HFFc6 (cell line): ENCODE results near the gene DNAJC10. TPM values are rescaled to one million over a fixed set of nuclear protein-coding genes. Genes with fewer than 3 reads are reported as not detected.

Experiments
- DNase-seq: peaks from one replicate; pipeline ENCODE4 v3.0.0-alpha.2; 2018
- H3K27ac Mint-ChIP-seq: 2 replicates; pipeline ENCODE4 v1.8.0; 2020; ENCODE audit warnings: mild to moderate bottlenecking, mixed read lengths
- H3K27me3 Mint-ChIP-seq: 2 replicates; pipeline ENCODE4 v1.8.0; 2021; ENCODE audit warnings: mild to moderate bottlenecking, moderate library complexity, mixed read lengths; ENCODE audit not compliant: insufficient read depth
- H3K36me3 Mint-ChIP-seq: 2 replicates; pipeline ENCODE4 v1.8.0; 2021; ENCODE audit warnings: low read depth, mixed read lengths
- H3K4me1 Mint-ChIP-seq: 2 replicates; pipeline ENCODE4 v1.8.0; 2020; ENCODE audit warnings: low read depth, mixed read lengths
- H3K4me3 Mint-ChIP-seq: 2 replicates; pipeline ENCODE4 v1.8.0; 2020; ENCODE audit warnings: mild to moderate bottlenecking, moderate library complexity, mixed read lengths
- H3K9me3 Mint-ChIP-seq: 2 replicates; pipeline ENCODE4 v1.8.0; 2020; ENCODE audit warnings: mild to moderate bottlenecking, mixed read lengths
- total RNA-seq, 6 experiments: library from RNA; stranded (reverse); fragmentation: NEBNext Ultra II Directional; extraction: Animal tissue kit (Norgen Biotek cat#: 25700); gene quantifications; 2 replicates in 1 of 6; 3 replicates in 5 of 6; pipeline ENCODE4 v1.2.3, GENCODE V29; 2021
- TF ChIP-seq, protein P1 (sequence below): fragments of 200-600 bp; sonication (generic); IDR thresholded peaks from 2 replicates; pipeline ENCODE4 v1.5.0; 2021; ENCODE audit warnings: antibody characterized with exemption, mild to moderate bottlenecking

DNAJC10 gene
- total RNA-seq, 6 experiments from 2014 or later: 128 to 137 (median 131) TPM

DNA sequence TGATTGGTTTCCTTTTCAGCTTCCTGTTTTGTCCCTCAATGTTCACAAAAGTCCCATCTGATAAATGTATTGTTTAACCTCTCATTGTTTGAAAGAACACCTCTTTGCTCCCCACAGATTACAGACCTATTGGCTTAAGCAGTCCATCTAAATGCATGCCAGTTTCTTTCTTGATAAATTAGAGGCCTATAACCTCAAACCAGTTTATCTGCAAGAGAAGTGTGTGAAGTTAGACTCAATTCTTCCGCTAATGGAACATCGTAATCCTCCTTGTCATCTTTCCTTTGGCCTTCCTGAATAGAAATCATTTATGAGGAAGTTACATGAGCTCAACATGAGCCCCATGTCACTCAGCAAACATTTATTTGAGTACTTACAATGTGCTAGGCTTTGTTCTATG, 76.4 kb downstream of the DNAJC10 start:
- DNase-seq: no peak
- no peaks in the 10 kb centered on the region for H3K9me3 Mint-ChIP-seq
- H3K4me3 Mint-ChIP-seq: no peak overlapping the region
- H3K27ac Mint-ChIP-seq: no peak overlapping the region
- H3K27me3 Mint-ChIP-seq: peaks cover 2% of the 10 kb centered on the region; the same call in 1 of the 2 replicates
- TF ChIP-seq, protein P1, sequence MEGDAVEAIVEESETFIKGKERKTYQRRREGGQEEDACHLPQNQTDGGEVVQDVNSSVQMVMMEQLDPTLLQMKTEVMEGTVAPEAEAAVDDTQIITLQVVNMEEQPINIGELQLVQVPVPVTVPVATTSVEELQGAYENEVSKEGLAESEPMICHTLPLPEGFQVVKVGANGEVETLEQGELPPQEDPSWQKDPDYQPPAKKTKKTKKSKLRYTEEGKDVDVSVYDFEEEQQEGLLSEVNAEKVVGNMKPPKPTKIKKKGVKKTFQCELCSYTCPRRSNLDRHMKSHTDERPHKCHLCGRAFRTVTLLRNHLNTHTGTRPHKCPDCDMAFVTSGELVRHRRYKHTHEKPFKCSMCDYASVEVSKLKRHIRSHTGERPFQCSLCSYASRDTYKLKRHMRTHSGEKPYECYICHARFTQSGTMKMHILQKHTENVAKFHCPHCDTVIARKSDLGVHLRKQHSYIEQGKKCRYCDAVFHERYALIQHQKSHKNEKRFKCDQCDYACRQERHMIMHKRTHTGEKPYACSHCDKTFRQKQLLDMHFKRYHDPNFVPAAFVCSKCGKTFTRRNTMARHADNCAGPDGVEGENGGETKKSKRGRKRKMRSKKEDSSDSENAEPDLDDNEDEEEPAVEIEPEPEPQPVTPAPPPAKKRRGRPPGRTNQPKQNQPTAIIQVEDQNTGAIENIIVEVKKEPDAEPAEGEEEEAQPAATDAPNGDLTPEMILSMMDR: no peak
- H3K36me3 Mint-ChIP-seq: no peaks in the 10 kb centered on the region
- no peaks in the 10 kb centered on the region for H3K4me1 Mint-ChIP-seq

DNA sequence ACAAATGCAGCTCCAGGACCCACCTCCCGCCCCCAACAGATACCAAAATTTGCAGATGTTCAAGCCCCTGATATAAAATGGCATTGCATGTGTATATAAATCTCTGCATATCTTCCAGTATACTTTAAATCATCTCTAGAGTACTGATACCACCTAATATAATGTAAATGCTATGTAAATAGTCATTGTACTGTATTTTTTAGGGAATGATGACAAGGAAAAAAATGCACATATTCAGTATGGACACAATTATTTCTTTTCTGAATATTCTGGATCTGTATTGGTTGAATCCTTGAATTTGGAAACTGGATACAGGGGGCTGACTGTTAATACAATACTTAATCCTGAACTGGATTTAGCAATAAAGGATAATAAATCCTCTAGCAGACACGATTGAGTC, 82.7 kb downstream of the DNAJC10 start:
- H3K27me3 Mint-ChIP-seq: peaks cover 2% of the 10 kb centered on the region; the same call in 1 of the 2 replicates
- H3K27ac Mint-ChIP-seq: no peak overlapping the region
- H3K4me1 Mint-ChIP-seq: no peaks in the 10 kb centered on the region
- TF ChIP-seq, protein P1: no peak
- no peaks in the 10 kb centered on the region for H3K36me3 Mint-ChIP-seq
- H3K4me3 Mint-ChIP-seq: no peak overlapping the region
- no peaks in the 10 kb centered on the region for H3K9me3 Mint-ChIP-seq
- DNase-seq: no peak

DNA sequence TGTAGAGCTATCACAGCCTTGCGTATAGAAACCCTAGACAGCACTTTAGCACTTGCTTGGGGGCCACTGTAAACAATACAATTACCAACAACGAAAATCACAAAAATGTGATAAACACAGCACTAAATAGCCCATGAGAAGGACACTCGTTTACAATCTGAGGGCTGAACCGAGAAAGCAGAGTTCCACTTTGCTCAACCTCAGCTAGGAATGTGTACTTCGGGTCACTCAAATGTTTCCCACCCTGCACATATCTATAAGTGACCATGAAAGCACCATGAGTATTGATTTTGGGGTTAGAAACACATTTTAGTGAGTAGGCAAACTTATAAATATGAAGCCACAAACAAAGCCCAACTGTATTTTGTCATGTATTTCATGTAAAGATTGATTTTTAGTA, 88.1 kb downstream of the DNAJC10 start:
- no peak for DNase-seq
- H3K27me3 Mint-ChIP-seq: no peaks in the 10 kb centered on the region; the same call in 1 of the 2 replicates
- no peak overlapping the region for H3K27ac Mint-ChIP-seq
- H3K4me3 Mint-ChIP-seq: no peak overlapping the region
- no peaks in the 10 kb centered on the region for H3K4me1 Mint-ChIP-seq
- TF ChIP-seq, protein P1: no peak
- H3K36me3 Mint-ChIP-seq: no peaks in the 10 kb centered on the region
- H3K9me3 Mint-ChIP-seq: no peaks in the 10 kb centered on the region

DNA sequence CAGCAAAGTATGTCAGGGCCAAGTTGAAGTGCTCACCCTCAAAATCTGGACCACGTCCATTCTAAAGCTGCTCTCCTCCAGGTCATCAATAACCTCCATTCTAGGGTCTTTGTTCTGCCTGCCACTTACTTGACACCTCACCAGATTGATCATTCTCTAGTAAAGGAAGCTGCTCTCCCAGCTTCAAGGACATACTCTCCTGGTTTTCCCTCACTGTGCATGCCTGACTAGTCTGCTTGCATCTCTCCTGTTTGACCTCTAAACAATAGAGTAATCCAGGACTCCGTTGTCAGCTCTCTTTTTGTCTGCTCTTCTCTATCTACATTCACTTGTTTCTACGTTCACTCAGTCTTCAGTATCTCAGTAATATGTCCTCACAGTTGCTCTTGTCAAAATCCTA, 91.3 kb downstream of the DNAJC10 start:
- TF ChIP-seq, protein P1: no peak
- no peak for DNase-seq
- H3K4me1 Mint-ChIP-seq: no peaks in the 10 kb centered on the region
- H3K27ac Mint-ChIP-seq: no peak overlapping the region
- no peak overlapping the region for H3K4me3 Mint-ChIP-seq
- H3K27me3 Mint-ChIP-seq: peaks cover 12% of the 10 kb centered on the region
- H3K9me3 Mint-ChIP-seq: no peaks in the 10 kb centered on the region
- H3K36me3 Mint-ChIP-seq: no peaks in the 10 kb centered on the region

DNA sequence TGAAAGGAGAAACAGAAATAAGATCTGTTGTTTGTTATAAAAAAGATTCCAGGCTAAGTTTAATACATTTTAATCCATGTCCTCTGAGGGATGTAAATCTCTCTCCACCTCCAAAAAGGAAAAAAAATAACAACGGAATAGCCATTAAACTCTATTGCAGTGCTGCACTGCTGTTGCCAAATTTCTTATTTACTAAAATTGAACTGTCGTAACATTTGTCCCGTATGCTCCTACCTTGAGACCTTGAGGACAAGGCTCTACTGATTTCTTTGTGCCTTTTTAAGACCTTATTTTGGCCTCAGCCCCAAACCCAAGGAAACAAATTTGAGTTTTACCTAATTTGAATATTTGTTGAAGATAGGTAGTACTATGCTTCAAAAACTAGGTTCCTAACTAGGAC, 94.0 kb downstream of the DNAJC10 start:
- H3K4me3 Mint-ChIP-seq: no peak overlapping the region
- no peak for DNase-seq
- no peaks in the 10 kb centered on the region for H3K36me3 Mint-ChIP-seq
- no peak overlapping the region for H3K27ac Mint-ChIP-seq
- TF ChIP-seq, protein P1: no peak
- H3K9me3 Mint-ChIP-seq: no peaks in the 10 kb centered on the region
- no peaks in the 10 kb centered on the region for H3K4me1 Mint-ChIP-seq
- H3K27me3 Mint-ChIP-seq: peaks cover 15% of the 10 kb centered on the region

DNA sequence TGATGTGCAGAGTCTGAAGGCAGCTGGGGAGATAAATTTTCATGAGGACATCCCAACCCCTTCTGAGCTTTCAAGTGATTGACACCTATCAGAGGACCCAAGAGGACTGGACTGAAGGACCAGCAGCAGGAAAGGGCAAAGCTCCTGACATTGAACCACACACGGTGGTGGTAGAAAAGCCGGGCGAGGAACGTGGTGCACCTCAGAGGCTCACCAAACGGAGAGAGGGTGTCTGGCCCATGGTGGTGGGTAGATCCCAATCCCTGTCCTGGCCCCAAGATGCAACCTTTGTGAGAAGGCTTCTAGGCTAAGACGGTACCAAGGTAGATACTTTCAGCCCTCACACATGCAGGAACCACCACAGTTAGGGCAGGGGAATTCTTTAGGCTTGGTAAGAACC, 98.3 kb downstream of the DNAJC10 start:
- no peak overlapping the region for H3K4me3 Mint-ChIP-seq
- TF ChIP-seq, protein P1: no peak
- no peak overlapping the region for H3K27ac Mint-ChIP-seq
- no peaks in the 10 kb centered on the region for H3K9me3 Mint-ChIP-seq
- peaks cover 15% of the 10 kb centered on the region for H3K27me3 Mint-ChIP-seq
- H3K36me3 Mint-ChIP-seq: no peaks in the 10 kb centered on the region
- no peak for DNase-seq
- H3K4me1 Mint-ChIP-seq: peaks cover 8% of the 10 kb centered on the region
